ENCODE measurements around the gene POLR3B.

POLR3B gene

DNA sequence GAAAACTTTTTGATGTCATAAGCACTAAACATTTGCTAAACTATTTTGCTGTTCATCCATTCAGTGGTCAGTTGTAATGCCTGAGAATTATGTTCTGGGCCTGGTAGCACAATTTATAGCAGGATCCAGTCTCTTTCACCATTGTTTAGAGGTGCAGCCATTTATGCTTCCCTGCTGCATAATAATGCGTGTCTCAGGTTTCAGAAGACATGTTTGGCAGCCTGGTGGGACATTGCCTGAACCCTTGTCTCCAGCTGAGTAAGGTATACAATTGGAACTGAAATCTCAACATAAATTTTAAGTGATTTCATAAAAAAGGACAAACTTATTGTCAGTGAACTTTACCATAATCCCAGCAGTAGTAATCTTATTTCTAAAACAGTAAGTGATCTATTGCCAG is 94.8 kb downstream of the POLR3B start:
- Histone ChIP-seq H3K4me2 (ENCODE audit: low read length) (no peak overlapping the region), H3K27me3 (ENCODE audit: control insufficient read depth, low read length) (no peaks in the 10 kb centered on the region), H3K36me3 (ENCODE audit: control insufficient read depth, low read length) (no peaks in the 10 kb centered on the region; the same call in 1 of the 2 replicates), H3K27ac (ENCODE audit: low read depth, low read length) (no peak overlapping the region), H3K9me2 (replicated peaks; ENCODE audit: control insufficient read depth, low read length) (no peaks in the 10 kb centered on the region), H3K9me3 (ENCODE audit: control insufficient read depth, insufficient read depth, low read length) (no peaks in the 10 kb centered on the region), H3K4me3 (ENCODE audit: low read length) (no peak overlapping the region), H4K20me1 (ENCODE audit: control insufficient read depth, insufficient read depth, low read depth, low read length) (no peaks in the 10 kb centered on the region), H3F3A (ENCODE audit: control insufficient read depth, insufficient read depth) (no peaks in the 10 kb centered on the region), H3K79me2 (ENCODE audit: control insufficient read depth, low read length) (no peaks in the 10 kb centered on the region), H3K4me1 (ENCODE audit: control insufficient read depth, low read length) (no peaks in the 10 kb centered on the region)
- TF ChIP-seq EZH2phosphoT487 (IDR thresholded peaks at IDR 0.05; ENCODE audit: borderline replicate concordance, low read length): no peak
- TF ChIP-seq, protein P1, sequence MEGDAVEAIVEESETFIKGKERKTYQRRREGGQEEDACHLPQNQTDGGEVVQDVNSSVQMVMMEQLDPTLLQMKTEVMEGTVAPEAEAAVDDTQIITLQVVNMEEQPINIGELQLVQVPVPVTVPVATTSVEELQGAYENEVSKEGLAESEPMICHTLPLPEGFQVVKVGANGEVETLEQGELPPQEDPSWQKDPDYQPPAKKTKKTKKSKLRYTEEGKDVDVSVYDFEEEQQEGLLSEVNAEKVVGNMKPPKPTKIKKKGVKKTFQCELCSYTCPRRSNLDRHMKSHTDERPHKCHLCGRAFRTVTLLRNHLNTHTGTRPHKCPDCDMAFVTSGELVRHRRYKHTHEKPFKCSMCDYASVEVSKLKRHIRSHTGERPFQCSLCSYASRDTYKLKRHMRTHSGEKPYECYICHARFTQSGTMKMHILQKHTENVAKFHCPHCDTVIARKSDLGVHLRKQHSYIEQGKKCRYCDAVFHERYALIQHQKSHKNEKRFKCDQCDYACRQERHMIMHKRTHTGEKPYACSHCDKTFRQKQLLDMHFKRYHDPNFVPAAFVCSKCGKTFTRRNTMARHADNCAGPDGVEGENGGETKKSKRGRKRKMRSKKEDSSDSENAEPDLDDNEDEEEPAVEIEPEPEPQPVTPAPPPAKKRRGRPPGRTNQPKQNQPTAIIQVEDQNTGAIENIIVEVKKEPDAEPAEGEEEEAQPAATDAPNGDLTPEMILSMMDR (IDR thresholded peaks at IDR 0.05; ENCODE audit: low read depth, low read length, poor library complexity, severe bottlenecking): no peak

DNA sequence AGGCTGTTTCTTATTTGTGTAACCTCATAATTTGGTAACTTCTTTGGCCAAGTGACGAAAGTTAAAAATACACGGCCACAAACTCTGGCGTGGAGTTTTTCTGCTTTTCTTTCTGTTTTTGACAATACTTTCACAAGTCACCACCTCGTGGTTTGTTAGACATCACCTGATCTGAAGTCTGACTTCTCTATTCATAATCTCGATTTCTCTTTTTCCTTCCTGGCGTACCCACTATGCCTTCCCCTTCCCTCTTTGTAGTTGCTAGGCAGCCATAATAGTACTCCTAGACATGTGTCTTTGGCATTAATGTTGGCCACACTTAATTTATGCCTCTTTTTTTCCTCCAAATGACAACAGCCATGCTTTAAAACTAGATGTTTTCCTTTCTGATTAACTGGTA is 97.6 kb downstream of the POLR3B start:
- no peaks in the 10 kb centered on the region for H3K27me3 ChIP-seq (ENCODE audit: control insufficient read depth, low read length)
- H3K9me3 ChIP-seq (ENCODE audit: control insufficient read depth, insufficient read depth, low read length): no peaks in the 10 kb centered on the region
- peaks cover 11% of the 10 kb centered on the region for H3K36me3 ChIP-seq (ENCODE audit: control insufficient read depth, low read length)
- H3K4me2 ChIP-seq (ENCODE audit: low read length): no peak overlapping the region
- no peak overlapping the region for H3K4me3 ChIP-seq (ENCODE audit: low read length)
- H3K4me1 ChIP-seq (ENCODE audit: control insufficient read depth, low read length): no peaks in the 10 kb centered on the region
- no peaks in the 10 kb centered on the region for H3F3A ChIP-seq (ENCODE audit: control insufficient read depth, insufficient read depth)
- TF ChIP-seq, protein P1 (IDR thresholded peaks at IDR 0.05; ENCODE audit: low read depth, low read length, poor library complexity, severe bottlenecking): no peak
- TF ChIP-seq EZH2phosphoT487 (IDR thresholded peaks at IDR 0.05; ENCODE audit: borderline replicate concordance, low read length): no peak
- H3K27ac ChIP-seq (ENCODE audit: low read depth, low read length): no peak overlapping the region
- no peaks in the 10 kb centered on the region for H3K9me2 ChIP-seq (replicated peaks; ENCODE audit: control insufficient read depth, low read length)
- H3K79me2 ChIP-seq (ENCODE audit: control insufficient read depth, low read length): no peaks in the 10 kb centered on the region
- no peaks in the 10 kb centered on the region for H4K20me1 ChIP-seq (ENCODE audit: control insufficient read depth, insufficient read depth, low read depth, low read length)

GRCh38 chr12:106459124-106459523 is 101.6 kb downstream of the POLR3B start:
- Histone ChIP-seq H3K4me1 (ENCODE audit: control insufficient read depth, low read length) (no peaks in the 10 kb centered on the region), H3K9me3 (ENCODE audit: control insufficient read depth, insufficient read depth, low read length) (no peaks in the 10 kb centered on the region), H3K27ac (ENCODE audit: low read depth, low read length) (no peak overlapping the region), H3K27me3 (ENCODE audit: control insufficient read depth, low read length) (no peaks in the 10 kb centered on the region), H3K79me2 (ENCODE audit: control insufficient read depth, low read length) (no peaks in the 10 kb centered on the region), H3K4me3 (ENCODE audit: low read length) (no peak overlapping the region), H3K36me3 (ENCODE audit: control insufficient read depth, low read length) (peaks cover 11% of the 10 kb centered on the region), H3K4me2 (ENCODE audit: low read length) (no peak overlapping the region), H3K9me2 (replicated peaks; ENCODE audit: control insufficient read depth, low read length) (no peaks in the 10 kb centered on the region), H3F3A (ENCODE audit: control insufficient read depth, insufficient read depth) (no peaks in the 10 kb centered on the region), H4K20me1 (ENCODE audit: control insufficient read depth, insufficient read depth, low read depth, low read length) (no peaks in the 10 kb centered on the region)
- TF ChIP-seq EZH2phosphoT487 (IDR thresholded peaks at IDR 0.05; ENCODE audit: borderline replicate concordance, low read length): no peak
- TF ChIP-seq, protein P1 (IDR thresholded peaks at IDR 0.05; ENCODE audit: low read depth, low read length, poor library complexity, severe bottlenecking): no peak

- Histone ChIP-seq H4K20me1 (ENCODE audit: control insufficient read depth, insufficient read depth, low read depth, low read length) (no peaks in the 10 kb centered on the region), H3K36me3 (ENCODE audit: control insufficient read depth, low read length) (peaks cover 11% of the 10 kb centered on the region), H3K9me3 (ENCODE audit: control insufficient read depth, insufficient read depth, low read length) (no peaks in the 10 kb centered on the region), H3K4me2 (ENCODE audit: low read length) (no peak overlapping the region), H3K4me1 (ENCODE audit: control insufficient read depth, low read length) (no peaks in the 10 kb centered on the region), H3K9me2 (replicated peaks; ENCODE audit: control insufficient read depth, low read length) (no peaks in the 10 kb centered on the region), H3K27me3 (ENCODE audit: control insufficient read depth, low read length) (no peaks in the 10 kb centered on the region), H3F3A (ENCODE audit: control insufficient read depth, insufficient read depth) (no peaks in the 10 kb centered on the region), H3K79me2 (ENCODE audit: control insufficient read depth, low read length) (no peaks in the 10 kb centered on the region), H3K4me3 (ENCODE audit: low read length) (no peak overlapping the region), H3K27ac (ENCODE audit: low read depth, low read length) (no peak overlapping the region)
- TF ChIP-seq, protein P1 (IDR thresholded peaks at IDR 0.05; ENCODE audit: low read depth, low read length, poor library complexity, severe bottlenecking): no peak
- no peak for TF ChIP-seq EZH2phosphoT487 (IDR thresholded peaks at IDR 0.05; ENCODE audit: borderline replicate concordance, low read length)
These were observed 102.0 kb downstream of the POLR3B start for GRCh38 chr12:106459534-106459933.

Data from DOHH2 (cell line).